ENCODE results near the gene ILKAP.

Gene ILKAP

GRCh38 chr2:238133499-238134392 is 69.7 kb downstream of the ILKAP start:
- DNase-seq (ENCODE audit: low read depth): no peak

DNA sequence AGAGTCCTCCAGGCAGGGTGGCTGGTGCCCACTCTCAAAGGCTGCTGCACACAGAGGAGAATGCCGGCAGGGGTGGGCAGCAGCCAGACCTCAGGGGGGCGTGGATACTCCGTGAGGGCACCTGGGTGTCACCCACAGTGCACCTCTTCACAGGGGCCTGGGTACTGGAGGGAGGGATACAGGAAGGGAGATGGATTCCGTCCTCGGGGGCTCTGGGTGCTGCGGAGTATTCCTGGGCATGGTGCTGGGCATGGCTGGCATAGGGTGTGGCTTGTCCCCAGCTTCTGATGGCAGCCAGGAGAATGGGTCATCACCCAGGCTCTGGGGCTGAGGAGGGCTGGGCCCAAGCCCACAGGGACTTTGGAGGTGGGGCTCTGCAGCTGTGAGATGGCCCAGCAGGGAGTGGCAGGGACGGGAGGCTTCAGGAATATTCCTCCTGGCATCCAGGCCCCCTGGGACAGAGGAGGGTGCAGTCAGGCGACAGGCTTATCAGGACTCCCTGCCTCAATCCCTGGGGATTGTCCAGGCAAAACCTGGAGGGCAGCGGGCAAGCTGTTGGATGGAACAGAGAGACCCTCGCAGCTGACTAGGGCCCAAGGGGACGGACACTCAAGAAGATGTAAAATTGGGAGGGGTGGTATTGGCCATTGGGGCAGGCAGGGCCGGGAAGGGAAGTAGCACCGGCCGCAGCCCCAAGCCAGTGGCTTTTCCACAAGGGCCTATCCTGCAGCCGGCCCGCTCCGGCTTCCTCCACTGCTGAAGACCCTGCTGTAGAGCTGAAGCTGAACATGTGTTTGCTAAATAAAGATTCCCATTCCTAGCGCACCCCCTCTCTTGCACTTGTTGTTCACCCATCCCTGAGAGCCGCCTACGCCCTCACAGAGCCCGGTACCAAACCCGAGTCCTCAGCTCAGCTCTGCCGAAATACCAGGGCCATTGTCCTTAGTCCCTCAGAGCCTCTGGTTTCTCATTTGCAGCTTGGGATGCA is 70.7 kb downstream of the ILKAP start:
- DNase-seq (ENCODE audit: low read depth): no peak

DNA sequence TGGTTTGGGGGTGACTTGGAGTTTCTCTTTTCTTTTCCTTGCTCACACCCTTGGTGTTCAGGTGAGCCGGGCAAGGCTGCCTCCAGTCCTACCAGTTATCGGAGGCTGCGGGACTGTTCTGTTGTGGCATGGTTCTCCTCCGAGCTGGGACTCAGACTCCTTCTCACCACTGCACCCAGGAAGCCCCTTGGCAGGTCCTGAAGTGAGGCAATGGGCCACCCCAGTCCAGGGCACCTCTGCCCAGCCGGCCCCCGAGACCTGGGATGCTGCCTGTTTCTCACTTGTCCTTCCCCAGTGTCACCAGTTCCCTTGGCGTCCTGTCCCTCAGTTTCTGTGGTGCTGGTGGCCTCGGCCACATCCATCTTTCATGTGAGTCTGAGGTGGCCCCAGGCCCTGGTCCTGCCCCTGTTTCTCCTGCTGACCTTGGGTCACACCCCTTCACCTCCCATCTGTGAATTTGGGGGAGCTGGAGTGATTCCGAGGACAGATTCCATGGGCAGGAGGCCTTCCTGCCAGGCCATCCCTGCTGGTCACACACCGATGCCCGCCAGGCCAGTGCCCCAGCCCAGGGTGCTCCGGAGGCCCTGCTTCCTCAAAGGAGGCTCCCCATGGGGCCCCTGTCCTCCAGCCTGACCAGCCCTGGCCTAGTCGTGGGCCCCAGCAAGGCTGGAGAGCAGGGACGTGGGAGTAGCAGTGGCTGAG is 71.6 kb downstream of the ILKAP start:
- no peak for DNase-seq (ENCODE audit: low read depth)

- DNase-seq (ENCODE audit: low read depth): no peak
These were observed 72.5 kb downstream of the ILKAP start for GRCh38 chr2:238130696-238131628.

DNA sequence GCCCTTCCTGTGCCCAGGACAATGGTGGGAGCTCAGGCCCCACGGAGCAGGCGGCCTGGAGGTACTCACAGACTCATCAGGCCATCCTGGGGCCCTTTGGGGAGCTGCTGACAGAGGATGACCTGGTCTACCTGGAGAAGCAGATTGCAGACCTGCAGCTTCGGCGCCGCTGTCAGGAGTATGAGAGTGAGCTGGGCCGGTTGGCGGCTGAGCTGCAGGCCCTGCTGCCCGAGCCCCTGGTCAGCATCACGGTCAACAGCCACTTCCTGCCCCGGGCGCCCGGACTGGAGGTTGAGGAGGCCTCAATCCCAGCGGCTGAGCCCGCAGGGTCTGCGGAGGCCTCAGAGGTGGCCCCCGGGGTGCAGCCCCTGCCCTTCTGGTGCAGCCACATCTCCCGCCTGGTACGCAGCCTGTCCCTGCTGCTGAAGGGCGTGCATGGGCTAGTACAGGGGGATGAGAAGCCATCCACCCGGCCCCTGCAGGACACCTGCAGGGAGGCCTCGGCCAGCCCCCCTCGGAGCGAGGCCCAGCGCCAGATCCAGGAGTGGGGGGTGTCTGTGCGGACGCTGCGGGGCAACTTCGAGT is 73.3 kb downstream of the ILKAP start:
- DNase-seq (ENCODE audit: low read depth): no peak

DNA sequence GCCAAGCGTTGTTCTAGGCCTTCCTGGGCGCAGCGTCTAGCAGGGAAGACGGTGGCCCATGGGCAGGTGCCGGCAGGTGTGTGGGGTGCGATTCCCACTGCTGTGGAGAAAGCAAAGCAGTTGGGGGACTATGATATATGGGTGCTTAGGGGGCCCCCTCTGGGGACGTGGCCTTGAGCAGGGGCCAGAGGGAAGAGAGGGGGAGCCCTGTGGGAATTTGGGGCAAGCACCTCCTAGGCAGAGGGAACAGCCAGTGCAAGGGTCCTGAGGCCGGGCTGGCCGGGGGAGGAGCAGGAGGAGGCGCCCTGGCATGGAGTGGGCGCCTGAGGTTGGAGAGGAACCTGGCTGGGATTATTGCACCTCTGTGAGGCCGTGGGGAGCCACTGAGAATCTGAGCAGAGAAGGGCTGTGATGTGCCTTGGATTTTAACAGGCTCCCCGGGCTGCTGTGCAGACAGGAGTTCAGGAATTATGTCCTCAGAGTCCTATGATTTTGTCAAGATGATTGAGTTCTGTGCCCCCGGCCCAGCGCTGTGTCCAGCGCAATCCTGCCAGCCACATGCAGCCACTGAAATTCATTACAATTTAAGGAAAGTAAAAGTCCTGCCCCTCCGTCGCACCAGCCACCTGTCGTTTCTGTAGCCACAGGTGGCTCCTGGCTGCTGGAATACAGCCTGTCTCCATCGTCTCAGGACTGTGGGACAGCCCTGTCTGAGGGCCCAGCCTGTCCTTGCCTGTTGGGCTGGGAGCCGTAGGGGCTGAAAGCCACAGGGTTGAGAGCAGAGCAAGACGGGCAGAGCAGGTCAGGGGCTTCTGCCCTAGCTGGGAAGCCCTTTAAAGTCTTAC is 74.1 kb downstream of the ILKAP start:
- DNase-seq (ENCODE audit: low read depth): no peak

DNA sequence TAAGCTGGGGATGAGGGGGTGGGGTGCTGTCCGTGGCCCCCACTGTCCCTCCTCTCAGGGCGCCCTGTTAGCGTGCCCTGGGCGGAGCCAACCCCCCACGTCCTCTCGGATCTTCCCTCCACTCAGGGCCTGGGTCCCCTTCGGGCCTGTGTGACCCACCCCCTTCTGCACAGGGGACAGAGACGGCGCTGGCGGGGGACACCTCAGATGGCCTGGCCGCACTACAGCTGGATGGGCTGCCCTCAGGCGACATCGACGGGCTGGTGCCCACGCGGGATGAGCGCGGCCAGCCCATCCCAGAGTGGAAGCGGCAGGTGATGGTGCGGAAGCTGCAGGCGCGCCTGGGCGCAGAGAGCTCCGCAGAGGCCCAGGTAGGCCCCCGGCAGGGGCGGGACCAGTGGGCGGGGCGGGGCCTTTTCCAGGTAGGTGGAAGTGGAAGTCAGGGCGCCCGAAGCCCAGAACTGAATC is 74.9 kb downstream of the ILKAP start:
- DNase-seq (ENCODE audit: low read depth): no peak

DNA sequence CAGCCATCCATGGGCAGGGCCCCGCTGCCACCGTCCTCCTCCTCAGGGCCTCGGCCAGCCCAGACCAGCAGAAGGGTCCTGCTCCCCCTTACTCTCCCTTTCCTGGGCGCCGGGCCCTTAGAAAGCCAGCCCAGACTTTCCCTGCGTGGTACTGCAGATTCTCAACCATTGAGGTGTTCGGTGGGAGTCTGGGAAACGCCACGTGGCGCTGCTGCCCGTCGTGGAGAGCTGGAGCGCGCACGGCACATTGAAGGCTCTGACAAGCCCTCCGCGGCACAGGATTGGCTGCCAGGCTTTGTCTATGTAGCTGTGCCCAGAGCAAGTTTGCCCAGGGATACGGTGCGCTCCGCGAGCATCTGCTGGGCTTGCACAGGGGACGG is 75.4 kb downstream of the ILKAP start:
- DNase-seq (ENCODE audit: low read depth): no peak

GRCh38 chr2:238127165-238128060 is 76.1 kb downstream of the ILKAP start:
- DNase-seq (ENCODE audit: low read depth): no peak

DNA sequence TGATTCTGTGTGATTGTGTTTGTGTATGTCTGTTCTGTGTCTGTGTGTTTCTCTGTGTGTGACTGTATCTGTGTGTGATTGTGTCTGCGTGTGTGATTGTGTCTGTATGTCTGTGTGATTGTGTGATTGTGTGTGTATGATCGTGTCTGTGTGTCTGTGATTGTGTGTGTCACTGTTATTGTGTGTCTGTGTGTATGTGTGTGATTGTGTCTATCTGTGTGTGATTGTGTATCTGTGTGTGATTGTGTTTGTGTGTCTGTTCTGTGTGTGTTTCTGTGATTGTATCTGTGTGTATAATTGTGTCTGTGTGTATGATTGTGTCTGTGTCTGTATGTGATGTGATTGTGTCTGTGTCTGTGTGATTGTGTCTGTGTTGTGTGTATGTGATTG is 76.7 kb downstream of the ILKAP start:
- DNase-seq (ENCODE audit: low read depth): no peak

GRCh38 chr2:238126338-238126737 is 77.2 kb downstream of the ILKAP start:
- no peak for DNase-seq (ENCODE audit: low read depth)

GRCh38 chr2:238125127-238125885 is 78.2 kb downstream of the ILKAP start:
- DNase-seq (ENCODE audit: low read depth): no peak

GRCh38 chr2:238124488-238125126 is 78.9 kb downstream of the ILKAP start:
- DNase-seq (ENCODE audit: low read depth): no peak

DNA sequence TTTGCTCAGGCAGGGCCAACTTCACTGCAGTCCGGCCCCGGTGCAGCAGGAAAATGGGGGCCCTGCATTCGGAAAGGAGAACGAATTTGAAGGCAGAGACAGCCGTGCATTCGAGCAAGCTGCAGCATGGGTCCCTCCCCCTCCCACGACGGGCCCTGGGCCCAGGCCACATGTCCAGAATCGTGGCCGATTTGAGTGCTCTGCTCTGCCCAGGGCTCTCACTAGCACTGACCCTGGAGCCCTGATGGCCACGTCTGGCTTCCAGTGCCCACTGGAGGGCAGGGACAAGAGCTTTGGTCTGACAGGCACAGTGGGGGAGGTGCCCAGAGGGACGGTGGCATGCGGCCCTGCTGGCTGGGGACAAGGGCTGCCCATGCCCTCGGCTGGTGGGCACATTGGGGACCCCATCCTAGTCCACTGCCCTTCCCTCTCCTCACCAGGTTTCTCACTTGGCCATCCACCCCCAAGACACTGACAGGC is 79.5 kb downstream of the ILKAP start:
- DNase-seq (ENCODE audit: low read depth): no peak

- no peak for DNase-seq (ENCODE audit: low read depth)
These were observed 80.1 kb downstream of the ILKAP start for GRCh38 chr2:238123218-238123971.
